Endothelial cell of umbilical vein (primary cell): ENCODE data around the gene SLC30A1.

ENCODE experiments used
- CTCF ChIP-seq, 2 donors: IDR thresholded peaks; 1 replicate in 1 of 2; 2 replicates in 1 of 2; pipeline ENCODE4 v1.5.1; 2011; ENCODE audit warnings: low read length in 2 of 2, mild to moderate bottlenecking in 2 of 2, moderate library complexity in 2 of 2, control low read depth in 1 of 2, inconsistent platforms in 1 of 2, low read depth in 1 of 2; ENCODE audit not compliant: insufficient read depth in 1 of 2; ENCODE audit errors: extremely low read depth in 1 of 2
- EZH2 ChIP-seq: IDR thresholded peaks from 2 replicates; pipeline ENCODE4 v1.6.1; 2012; ENCODE audit warnings: borderline replicate concordance, low read depth, mild to moderate bottlenecking, moderate library complexity, low read length, inconsistent platforms; ENCODE audit not compliant: severe bottlenecking
- FOS ChIP-seq: IDR thresholded peaks from 2 replicates; pipeline ENCODE4 v1.6.1; 2011; ENCODE audit warnings: mild to moderate bottlenecking, low read length, moderate library complexity, borderline replicate concordance; ENCODE audit not compliant: insufficient read depth
- JUN ChIP-seq: IDR thresholded peaks from 2 replicates; pipeline ENCODE4 v1.6.1; 2011; ENCODE audit warnings: borderline replicate concordance, low read depth; ENCODE audit not compliant: insufficient read length, insufficient read depth
- MAX ChIP-seq: IDR thresholded peaks from 2 replicates; pipeline ENCODE4 v1.6.1; 2011; ENCODE audit not compliant: insufficient read depth, insufficient read length
- MYC ChIP-seq: IDR thresholded peaks from one replicate; pipeline ENCODE4 v1.6.1; 2011; ENCODE audit warnings: mild to moderate bottlenecking, low read depth, low read length
- POLR2A ChIP-seq: IDR thresholded peaks from 2 replicates; pipeline ENCODE4 v1.6.1; 2012; ENCODE audit warnings: low read depth, mild to moderate bottlenecking, control low read depth, low read length
- POLR2AphosphoS5 ChIP-seq: IDR thresholded peaks from 2 replicates; pipeline ENCODE4 v1.6.1; 2012; ENCODE audit warnings: low read depth, mild to moderate bottlenecking, control low read depth, low read length, moderate library complexity; ENCODE audit not compliant: insufficient read depth

- TF ChIP-seq POLR2A (no peak), POLR2AphosphoS5 (no peak), MAX (no peak), EZH2 (no peak), CTCF (IDR thresholded peaks at IDR 0.05; ENCODE audit: extremely low read depth in 1 of 2, insufficient read depth in 1 of 2, low read depth in 1 of 2, low read length in 2 of 2) (no peak), MYC (no peak), JUN (no peak), FOS (no peak)
These were observed 7.6 kb upstream of the SLC30A1 start for GRCh38 chr1:211586538-211586937.
